ENCODE data around the gene TAOK2. TPM values are rescaled to one million over a fixed set of nuclear protein-coding genes. Genes with fewer than 3 reads are reported as not detected.

Gene TAOK2
- total and polyA plus RNA-seq, 8 donors = 12.5 to 135 (median 34.3) TPM

GRCh38 chr16:30007378-30007895 lies 33.8 kb downstream of the TAOK2 start:
- 60 to 75% (median 68%) methylated on average over 5 to 11 of the region's 11 CpGs for WGBS, 5 donors
- H3K36me3 ChIP-seq = peaks cover 0 to 18% (median 14%) of the 10 kb centered on the region in 4 donors
- no peak for TF ChIP-seq CTCF (IDR thresholded peaks at IDR 0.05)
- H3K9me3 ChIP-seq = no peaks in the 10 kb centered on the region
- no peak overlapping the region for H3K4me3 ChIP-seq
- intact Hi-C loops (cut with DNase I; ENCODE audit: low total_unique reads) = no loop called here
- H3K27ac ChIP-seq = no peak overlapping the region
- H3K4me1 ChIP-seq = peaks cover 25 to 46% (median 40%) of the 10 kb centered on the region in 4 donors
- DNase-seq = no peak
- peaks cover 25 to 51% (median 35%) of the 10 kb centered on the region in 3 donors for H3K27me3 ChIP-seq

GRCh38 chr16:30009085-30009862 lies 35.6 kb downstream of the TAOK2 start:
- Histone ChIP-seq H3K27ac (no peak overlapping the region), H3K27me3 (peaks cover 25 to 57% (median 35%) of the 10 kb centered on the region in 3 donors), H3K9me3 (no peaks in the 10 kb centered on the region), H3K4me1 (peaks cover 25 to 42% (median 38%) of the 10 kb centered on the region in 4 donors), H3K4me3 (no peak overlapping the region), H3K36me3 (peaks cover 0 to 4% (median 0%) of the 10 kb centered on the region in 4 donors)
- intact Hi-C loops (cut with DNase I; ENCODE audit: low total_unique reads) = no loop called here
- 28 to 51% (median 39%) methylated on average over 15 to 26 of the region's 26 CpGs for WGBS, 5 donors
- DNase-seq = no peak
- no peak for TF ChIP-seq EP300 (IDR thresholded peaks at IDR 0.05)
- TF ChIP-seq POLR2AphosphoS5 (IDR thresholded peaks at IDR 0.05) = no peak
- no peak for TF ChIP-seq CTCF (IDR thresholded peaks at IDR 0.05)

DNA sequence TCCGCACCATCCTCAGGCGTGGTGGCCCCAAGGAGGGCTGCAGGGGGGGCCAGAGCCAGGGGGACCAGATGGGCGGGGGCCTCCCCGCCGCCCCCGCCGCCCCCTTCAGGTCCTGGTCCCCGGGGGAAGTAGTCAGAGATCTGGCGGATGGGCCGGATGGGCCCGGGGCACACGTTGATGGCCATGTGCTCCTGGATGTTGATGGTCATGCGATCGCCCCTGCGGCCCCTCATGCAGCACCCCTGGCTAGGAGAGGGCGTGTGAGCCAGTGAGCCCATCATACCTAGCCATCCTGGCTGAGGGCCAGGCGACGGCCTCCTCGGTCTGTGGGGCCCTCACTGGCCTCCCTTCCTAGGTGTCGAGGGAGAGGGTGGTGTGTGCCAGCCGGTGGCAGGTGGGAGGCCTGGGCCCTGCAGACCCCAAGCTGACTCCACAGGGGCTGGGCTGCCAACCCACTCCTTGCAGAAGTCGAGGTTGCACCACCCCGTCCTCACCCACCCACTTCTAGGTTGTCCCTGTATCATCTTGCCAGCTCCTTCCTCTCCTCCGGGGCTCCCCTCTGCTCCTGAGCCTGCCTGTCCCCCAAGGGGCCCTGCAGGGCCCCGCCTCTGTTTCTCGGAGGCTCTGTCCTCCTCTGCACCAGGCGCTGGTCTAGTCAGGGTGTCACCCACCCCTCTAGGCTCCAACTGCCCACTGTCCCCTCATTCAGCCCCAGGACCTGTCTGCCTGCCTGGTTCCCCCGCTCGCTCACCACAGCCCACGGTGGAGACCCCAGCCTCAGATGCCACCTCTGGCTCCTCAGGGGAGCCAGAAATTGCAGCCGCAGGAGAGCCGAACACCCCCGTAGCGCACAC lies 36.5 kb downstream of the TAOK2 start:
- intact Hi-C loops (cut with DNase I; ENCODE audit: low total_unique reads) = no loop called here

More for the DNA sequence above, 36.5 kb downstream of the TAOK2 start:
- peaks cover 19 to 34% (median 28%) of the 10 kb centered on the region in 4 donors for H3K4me1 ChIP-seq
- peak overlapping the region; percentile 35 to 55 (median 43) for H3K4me3 ChIP-seq
- no peaks in the 10 kb centered on the region for H3K9me3 ChIP-seq
- 14 to 25% (median 20%) methylated on average over 24 to 34 of the region's 34 CpGs for WGBS, 5 donors
- no peaks in the 10 kb centered on the region for H3K36me3 ChIP-seq
- no peak for DNase-seq
- H3K27ac ChIP-seq = no peak overlapping the region
- peaks cover 25 to 57% (median 35%) of the 10 kb centered on the region in 3 donors for H3K27me3 ChIP-seq
- TF ChIP-seq CTCF (IDR thresholded peaks at IDR 0.05) (no peak), POLR2AphosphoS5 (IDR thresholded peaks at IDR 0.05) (no peak), EP300 (IDR thresholded peaks at IDR 0.05) (no peak), POLR2A (IDR thresholded peaks at IDR 0.05) (no peak)
